Sigmoid colon (tissue), 4 donors: ENCODE results near the gene EHMT1.

Experiments
- CTCF ChIP-seq, 4 experiments: fragments of 450-650 bp in 3 of 4; fragments of 200-600 bp in 1 of 4; IDR thresholded peaks; one replicate each; pipeline ENCODE4 v1.5.1; 2016 to 2019; ENCODE audit warnings: antibody characterized with exemption in 4 of 4, mild to moderate bottlenecking in 3 of 4, moderate library complexity in 2 of 4
- EP300 ChIP-seq, 4 donors: sonication (generic); formaldehyde crosslinking; IDR thresholded peaks; one replicate each; pipeline ENCODE4 v1.6.1; 2017; ENCODE audit warnings: antibody characterized with exemption in 4 of 4
- POLR2A ChIP-seq, 2 donors: fragments of 450-650 bp; IDR thresholded peaks; one replicate each; pipeline ENCODE4 v1.6.1; 2016; ENCODE audit warnings: antibody characterized with exemption in 2 of 2, mild to moderate bottlenecking in 2 of 2, moderate library complexity in 2 of 2
- POLR2AphosphoS5 ChIP-seq, 4 donors: sonication (generic); formaldehyde crosslinking; IDR thresholded peaks; one replicate each; pipeline ENCODE4 v1.6.1; 2017; ENCODE audit warnings: antibody characterized with exemption in 4 of 4

- no peak for TF ChIP-seq CTCF (IDR thresholded peaks at IDR 0.05)
- TF ChIP-seq EP300 (IDR thresholded peaks at IDR 0.05) = no peak
- TF ChIP-seq POLR2AphosphoS5 (IDR thresholded peaks at IDR 0.05) = no peak
- no peak for TF ChIP-seq POLR2A (IDR thresholded peaks at IDR 0.05)
Observed at GRCh38 chr9:137873408-137873807, 254.6 kb downstream of the EHMT1 start.
